ENCODE data around the gene TPRX2.
"Not testable (repeated sequence)": the region's sequence is repeated elsewhere in the genome, so short reads cannot be mapped to it uniquely, and the experiment has no call there.

TPRX2 gene

DNA sequence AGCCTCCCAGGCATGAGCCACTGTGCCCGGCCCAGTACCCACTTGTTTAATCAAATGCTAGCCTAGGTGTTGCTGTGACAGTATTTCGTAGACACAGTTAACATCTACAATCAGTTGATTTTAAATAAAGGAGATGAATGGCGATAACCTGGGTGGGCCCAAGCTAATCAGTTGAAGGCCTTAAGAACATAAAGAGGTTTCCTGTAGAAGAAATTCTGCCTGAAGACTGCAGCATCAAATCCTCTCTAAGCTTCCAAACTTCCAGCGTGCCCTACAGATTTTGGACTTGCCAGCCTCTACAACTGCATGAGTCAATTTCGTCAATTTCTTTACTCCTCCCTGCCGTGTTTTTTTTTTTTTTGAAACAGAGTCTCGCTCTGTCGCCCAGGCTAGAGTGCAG is 40.3 kb downstream of the TPRX2 start:
- H3K79me2 ChIP-seq (ENCODE audit: low read length), result no peaks in the 10 kb centered on the region
- no peak for DNase-seq
- TF ChIP-seq EZH2 (optimal IDR thresholded peaks at IDR 0.05; ENCODE audit: low read depth, low read length) (no peak), EZH2phosphoT487 (IDR thresholded peaks at IDR 0.05; ENCODE audit: low read length) (no peak)
- TF ChIP-seq, protein P1, sequence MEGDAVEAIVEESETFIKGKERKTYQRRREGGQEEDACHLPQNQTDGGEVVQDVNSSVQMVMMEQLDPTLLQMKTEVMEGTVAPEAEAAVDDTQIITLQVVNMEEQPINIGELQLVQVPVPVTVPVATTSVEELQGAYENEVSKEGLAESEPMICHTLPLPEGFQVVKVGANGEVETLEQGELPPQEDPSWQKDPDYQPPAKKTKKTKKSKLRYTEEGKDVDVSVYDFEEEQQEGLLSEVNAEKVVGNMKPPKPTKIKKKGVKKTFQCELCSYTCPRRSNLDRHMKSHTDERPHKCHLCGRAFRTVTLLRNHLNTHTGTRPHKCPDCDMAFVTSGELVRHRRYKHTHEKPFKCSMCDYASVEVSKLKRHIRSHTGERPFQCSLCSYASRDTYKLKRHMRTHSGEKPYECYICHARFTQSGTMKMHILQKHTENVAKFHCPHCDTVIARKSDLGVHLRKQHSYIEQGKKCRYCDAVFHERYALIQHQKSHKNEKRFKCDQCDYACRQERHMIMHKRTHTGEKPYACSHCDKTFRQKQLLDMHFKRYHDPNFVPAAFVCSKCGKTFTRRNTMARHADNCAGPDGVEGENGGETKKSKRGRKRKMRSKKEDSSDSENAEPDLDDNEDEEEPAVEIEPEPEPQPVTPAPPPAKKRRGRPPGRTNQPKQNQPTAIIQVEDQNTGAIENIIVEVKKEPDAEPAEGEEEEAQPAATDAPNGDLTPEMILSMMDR (IDR thresholded peaks at IDR 0.05; ENCODE audit: low read length), result no peak
- H3K9me2 ChIP-seq (replicated peaks; ENCODE audit: insufficient read depth, low read length), result no peaks in the 10 kb centered on the region
- no peak overlapping the region for H3K27ac ChIP-seq (ENCODE audit: low read length)
- H2AFZ ChIP-seq (ENCODE audit: low read length), result no peak overlapping the region
- peaks cover 80% of the 10 kb centered on the region for H3K27me3 ChIP-seq (replicated peaks; ENCODE audit: insufficient read depth, low read length)
- no peaks in the 10 kb centered on the region for H3K4me1 ChIP-seq (ENCODE audit: low read length)
- H4K20me1 ChIP-seq (ENCODE audit: insufficient read depth, low read length), result no peaks in the 10 kb centered on the region
- no peak overlapping the region for H3K4me2 ChIP-seq (ENCODE audit: low read depth, low read length)
- H3F3A ChIP-seq (ENCODE audit: insufficient read depth, low read length), result no peaks in the 10 kb centered on the region
- H3K4me3 ChIP-seq (ENCODE audit: low read length), result no peak overlapping the region
- no peaks in the 10 kb centered on the region for H3K36me3 ChIP-seq (replicated peaks; ENCODE audit: insufficient read depth, low read length)
- no peaks in the 10 kb centered on the region for H3K9me3 ChIP-seq (replicated peaks; ENCODE audit: insufficient read depth, low read length)
- no peak overlapping the region for H3K9ac ChIP-seq (ENCODE audit: low read length)

DNA sequence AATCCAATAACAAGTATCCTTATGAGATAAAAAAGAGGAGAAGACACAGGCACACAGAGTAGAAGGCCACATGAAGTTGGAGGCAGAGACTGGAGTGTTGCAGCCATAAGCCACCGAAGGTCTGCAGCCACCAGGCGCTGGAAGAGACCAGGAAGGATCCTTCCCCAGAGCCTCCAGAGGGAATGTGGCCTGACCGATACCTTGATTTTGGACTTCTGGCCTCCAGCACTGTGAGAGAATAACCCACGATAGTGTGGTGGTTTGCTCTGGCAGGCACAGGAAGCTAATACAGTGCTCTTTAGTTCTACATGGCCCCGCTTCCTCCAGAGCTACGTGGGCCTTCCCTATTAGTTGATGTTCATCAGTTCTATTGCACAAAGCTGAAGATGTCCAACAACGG is 42.3 kb downstream of the TPRX2 start:
- Histone ChIP-seq H3F3A (ENCODE audit: insufficient read depth, low read length) (no peaks in the 10 kb centered on the region), H3K4me2 (ENCODE audit: low read depth, low read length) (no peak overlapping the region), H2AFZ (ENCODE audit: low read length) (no peak overlapping the region), H3K79me2 (ENCODE audit: low read length) (no peaks in the 10 kb centered on the region), H3K36me3 (replicated peaks; ENCODE audit: insufficient read depth, low read length) (no peaks in the 10 kb centered on the region), H3K4me1 (ENCODE audit: low read length) (no peaks in the 10 kb centered on the region), H3K27ac (ENCODE audit: low read length) (no peak overlapping the region), H3K27me3 (replicated peaks; ENCODE audit: insufficient read depth, low read length) (peaks cover 61% of the 10 kb centered on the region), H3K4me3 (ENCODE audit: low read length) (no peak overlapping the region), H3K9me3 (replicated peaks; ENCODE audit: insufficient read depth, low read length) (no peaks in the 10 kb centered on the region), H3K9me2 (replicated peaks; ENCODE audit: insufficient read depth, low read length) (no peaks in the 10 kb centered on the region), H4K20me1 (ENCODE audit: insufficient read depth, low read length) (no peaks in the 10 kb centered on the region), H3K9ac (ENCODE audit: low read length) (no peak overlapping the region)
- no peak for DNase-seq
- TF ChIP-seq EZH2phosphoT487 (IDR thresholded peaks at IDR 0.05; ENCODE audit: low read length) (no peak), EZH2 (optimal IDR thresholded peaks at IDR 0.05; ENCODE audit: low read depth, low read length) (no peak)
- TF ChIP-seq, protein P1 (IDR thresholded peaks at IDR 0.05; ENCODE audit: low read length), result no peak

DNA sequence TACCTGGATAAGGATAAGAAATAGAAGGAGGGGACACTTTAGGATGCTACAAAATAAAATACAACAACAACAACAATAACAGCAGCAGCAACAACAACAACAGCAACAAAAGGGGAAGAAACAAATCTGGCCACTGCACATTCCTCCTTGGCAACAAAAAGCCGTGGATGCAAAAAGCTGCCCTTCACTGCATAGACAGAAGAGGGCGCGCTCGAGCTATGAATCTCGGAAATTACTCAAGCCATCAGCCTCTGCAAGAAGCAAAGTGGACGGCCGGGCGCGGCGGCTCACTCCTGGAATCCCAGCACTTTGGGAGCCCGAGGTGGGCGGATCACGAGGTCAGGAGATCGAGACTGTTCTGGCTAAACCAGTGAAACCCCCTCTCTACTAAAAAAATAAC is 50.3 kb downstream of the TPRX2 start:
- H3F3A ChIP-seq (ENCODE audit: insufficient read depth, low read length), result not testable (repeated sequence)

DNA sequence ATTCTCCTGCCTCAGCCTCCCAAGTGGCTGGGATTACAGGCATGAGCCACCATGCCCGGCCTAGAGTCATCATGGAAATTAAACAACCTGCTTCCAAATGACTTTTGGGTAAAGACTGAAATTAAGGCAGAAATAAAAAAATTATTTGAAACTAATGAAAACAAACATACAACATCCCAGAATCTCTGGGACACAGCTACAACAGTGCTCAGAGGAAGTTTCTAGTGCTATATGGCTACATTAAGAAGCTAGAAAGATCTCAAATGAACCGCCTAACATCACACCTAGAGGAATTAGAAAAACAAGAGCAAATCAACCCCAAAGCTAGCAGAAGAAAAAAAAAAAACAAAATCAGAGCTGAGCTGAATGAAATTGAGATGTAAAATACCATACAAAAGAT is 51.2 kb downstream of the TPRX2 start:
- not testable (repeated sequence) for H2AFZ ChIP-seq (ENCODE audit: low read length); H3K79me2 ChIP-seq (ENCODE audit: low read length); H3K9me2 ChIP-seq (replicated peaks; ENCODE audit: insufficient read depth, low read length); H3K27me3 ChIP-seq (replicated peaks; ENCODE audit: insufficient read depth, low read length); H3K4me2 ChIP-seq (ENCODE audit: low read depth, low read length); DNase-seq; H3K4me1 ChIP-seq (ENCODE audit: low read length); H3K36me3 ChIP-seq (replicated peaks; ENCODE audit: insufficient read depth, low read length); H3K27ac ChIP-seq (ENCODE audit: low read length); H4K20me1 ChIP-seq (ENCODE audit: insufficient read depth, low read length); H3K9me3 ChIP-seq (replicated peaks; ENCODE audit: insufficient read depth, low read length); H3K4me3 ChIP-seq (ENCODE audit: low read length); H3F3A ChIP-seq (ENCODE audit: insufficient read depth, low read length); H3K9ac ChIP-seq (ENCODE audit: low read length)

More for the DNA sequence above, 50.3 kb downstream of the TPRX2 start:
- not testable (repeated sequence) for H3K9me2 ChIP-seq (replicated peaks; ENCODE audit: insufficient read depth, low read length); H3K79me2 ChIP-seq (ENCODE audit: low read length); H2AFZ ChIP-seq (ENCODE audit: low read length); H3K9me3 ChIP-seq (replicated peaks; ENCODE audit: insufficient read depth, low read length); H4K20me1 ChIP-seq (ENCODE audit: insufficient read depth, low read length); H3K27ac ChIP-seq (ENCODE audit: low read length); H3K27me3 ChIP-seq (replicated peaks; ENCODE audit: insufficient read depth, low read length); H3K4me3 ChIP-seq (ENCODE audit: low read length); H3K4me2 ChIP-seq (ENCODE audit: low read depth, low read length); DNase-seq; H3K9ac ChIP-seq (ENCODE audit: low read length); H3K4me1 ChIP-seq (ENCODE audit: low read length); H3K36me3 ChIP-seq (replicated peaks; ENCODE audit: insufficient read depth, low read length)

All from MM.1S (cell line).